Measurements from ENCODE around the gene SPAG9.

Gene SPAG9

DNA sequence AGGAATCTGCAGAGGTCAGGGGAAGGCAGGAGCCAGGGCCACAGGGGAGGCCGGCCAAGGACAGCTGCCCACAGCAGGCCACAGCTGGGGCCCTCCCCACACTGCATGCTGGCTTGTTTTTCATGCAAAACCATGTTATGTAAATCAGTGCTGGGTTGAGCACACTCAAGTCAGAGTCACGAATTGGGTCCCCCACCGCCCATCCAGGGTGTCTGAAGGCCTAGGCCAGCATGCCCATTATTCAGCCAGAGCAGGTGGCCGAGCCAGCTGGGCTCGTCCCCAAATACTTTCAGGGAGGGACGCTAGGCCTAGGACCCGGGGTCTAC lies 203.3 kb downstream of the SPAG9 start:
- DNase-seq (ENCODE audit: low read depth in 2 of 2): no peak

- DNase-seq (ENCODE audit: low read depth in 2 of 2): no peak
Observed at GRCh38 chr17:50916708-50917417, 203.8 kb downstream of the SPAG9 start.

- DNase-seq (ENCODE audit: low read depth in 2 of 2): no peak
Observed at GRCh38 chr17:50916026-50916707, 204.5 kb downstream of the SPAG9 start.

DNA sequence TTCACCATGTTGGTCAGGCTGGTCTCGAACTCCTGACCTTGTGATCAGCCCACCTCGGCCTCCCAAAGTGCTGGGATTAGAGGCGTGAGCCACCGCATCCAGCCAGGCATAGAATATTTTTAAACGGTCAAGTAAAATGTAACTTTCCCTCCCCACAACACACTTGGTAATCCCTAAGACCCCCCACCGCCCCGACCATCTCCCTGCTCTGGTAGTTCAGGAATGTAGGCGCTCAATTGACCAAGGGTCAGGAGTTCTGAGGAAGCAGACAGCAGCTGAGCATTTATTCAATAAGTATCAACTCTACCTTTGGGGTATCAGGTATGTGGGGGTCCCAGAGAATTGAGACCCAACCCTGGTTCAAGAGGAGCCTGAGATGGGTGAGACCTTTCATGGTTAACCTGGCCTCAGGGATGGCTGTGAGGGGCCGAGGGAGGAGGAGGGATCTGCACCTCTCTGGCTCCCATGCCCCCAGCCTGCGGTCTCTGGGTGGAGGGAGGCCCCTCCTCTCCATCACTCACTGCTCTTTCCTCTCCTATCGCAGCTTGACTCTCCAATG lies 206.1 kb downstream of the SPAG9 start:
- no peak for DNase-seq (ENCODE audit: low read depth in 2 of 2)

DNA sequence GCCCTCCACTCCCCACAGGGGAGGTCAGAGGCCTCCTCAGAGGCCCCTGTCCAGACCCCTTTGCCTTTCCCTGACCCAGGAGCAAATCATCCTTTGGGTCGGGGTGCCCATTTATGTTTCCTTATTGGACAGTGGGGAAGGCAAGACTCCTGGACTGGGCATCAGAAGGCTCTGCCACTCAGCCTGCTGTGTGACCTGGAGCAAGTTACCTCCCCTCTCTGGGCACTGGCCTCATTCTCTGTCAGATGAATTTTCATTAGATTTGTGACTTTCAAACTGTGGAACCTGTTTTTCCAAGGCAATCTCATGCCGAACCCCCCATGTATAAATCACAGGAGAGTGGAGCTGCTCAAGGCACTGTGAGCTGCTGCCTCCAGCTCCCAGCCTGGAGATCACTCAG lies 207.5 kb downstream of the SPAG9 start:
- no peak for DNase-seq (ENCODE audit: low read depth in 2 of 2)

Data from fibroblast of skin of left quadriceps (primary cell).